Activated CD4-positive, alpha-beta T cell treated with anti-CD3 and anti-CD28 coated beads, Interleukin-2, amount 10 ng/mL, durations not matched to agents 24 days and 14 days (primary cell): ENCODE measurements around the gene NRP1. TPM values are rescaled to one million over a fixed set of nuclear protein-coding genes. Genes with fewer than 3 reads are reported as not detected.

Experiments used
- DNase-seq: peaks from one replicate; pipeline ENCODE4 v3.0.0; 2022
- H3K27ac Mint-ChIP-seq: one replicate; pipeline ENCODE4 v1.8.0; 2022; ENCODE audit warnings: mild to moderate bottlenecking, mixed read lengths
- H3K27me3 Mint-ChIP-seq: one replicate; pipeline ENCODE4 v1.8.0; 2022; ENCODE audit warnings: mixed read lengths
- H3K36me3 Mint-ChIP-seq: one replicate; pipeline ENCODE4 v1.8.0; 2022; ENCODE audit warnings: low read depth, mild to moderate bottlenecking, mixed read lengths
- H3K4me1 Mint-ChIP-seq: one replicate; pipeline ENCODE4 v1.8.0; 2021; ENCODE audit warnings: mixed read lengths
- H3K4me3 Mint-ChIP-seq: one replicate; pipeline ENCODE4 v1.8.0; 2022; ENCODE audit warnings: mild to moderate bottlenecking, moderate library complexity, mixed read lengths
- H3K9me3 Mint-ChIP-seq: one replicate; pipeline ENCODE4 v1.8.0; 2021; ENCODE audit warnings: mixed read lengths
- intact Hi-C: fragments of 100-400 bp; cut with micrococcal nuclease; formaldehyde crosslinking; loops from one replicate; pipeline ENCODE4 v1.15.1; 2023
- total RNA-seq: library from RNA; stranded (reverse); gene quantifications from 2 replicates; pipeline ENCODE4 v1.2.3, GENCODE V29; 2022

NRP1 gene
- total RNA-seq, 1 donor from 2014 or later, result 5.0 TPM

GRCh38 chr10:33365301-33365700, 30.8 kb upstream of the NRP1 start:
- Mint-ChIP-seq H3K9me3 (peaks cover 21% of the 10 kb centered on the region), H3K27ac (peak overlapping the region; percentile 86), H3K4me3 (no peak overlapping the region)

GRCh38 chr10:33363106-33363505, 28.6 kb upstream of the NRP1 start:
- Mint-ChIP-seq H3K4me3 (no peak overlapping the region), H3K4me1 (peaks cover 15% of the 10 kb centered on the region), H3K36me3 (peaks cover 2% of the 10 kb centered on the region), H3K9me3 (peaks cover 20% of the 10 kb centered on the region), H3K27ac (no peak overlapping the region), H3K27me3 (no peaks in the 10 kb centered on the region)
- intact Hi-C loops, result loop anchor here (10.0 kb wide), 3 partner anchors 408 to 922 kb away; partner anchors contain the start of gene ITGB1
- no peak for DNase-seq

More at GRCh38 chr10:33365301-33365700, 30.8 kb upstream of the NRP1 start:
- no peaks in the 10 kb centered on the region for H3K27me3 Mint-ChIP-seq
- no peak for DNase-seq
- H3K36me3 Mint-ChIP-seq, result peaks cover 2% of the 10 kb centered on the region
- H3K4me1 Mint-ChIP-seq, result peaks cover 15% of the 10 kb centered on the region
- intact Hi-C loops, result loop anchor here (5.0 to 10.0 kb wide), 6 partner anchors 103 to 920 kb away; partner anchors contain the start of gene ITGB1

GRCh38 chr10:33358016-33358415, 23.5 kb upstream of the NRP1 start:
- H3K4me1 Mint-ChIP-seq, result no peaks in the 10 kb centered on the region
- H3K4me3 Mint-ChIP-seq, result no peak overlapping the region
- no peak overlapping the region for H3K27ac Mint-ChIP-seq
- DNase-seq, result no peak
- peaks cover 2% of the 10 kb centered on the region for H3K36me3 Mint-ChIP-seq
- H3K27me3 Mint-ChIP-seq, result peaks cover 4% of the 10 kb centered on the region
- H3K9me3 Mint-ChIP-seq, result peaks cover 20% of the 10 kb centered on the region
- intact Hi-C loops, result no loop called here

- H3K4me1 Mint-ChIP-seq, result no peaks in the 10 kb centered on the region
- DNase-seq, result no peak
- no peak overlapping the region for H3K27ac Mint-ChIP-seq
- intact Hi-C loops, result no loop called here
- H3K27me3 Mint-ChIP-seq, result peaks cover 12% of the 10 kb centered on the region
- H3K9me3 Mint-ChIP-seq, result peaks cover 10% of the 10 kb centered on the region
- H3K4me3 Mint-ChIP-seq, result no peak overlapping the region
- H3K36me3 Mint-ChIP-seq, result no peaks in the 10 kb centered on the region
Measured at GRCh38 chr10:33355274-33355673, 20.8 kb upstream of the NRP1 start.

GRCh38 chr10:33353853-33354252, 19.4 kb upstream of the NRP1 start:
- H3K4me1 Mint-ChIP-seq, result no peaks in the 10 kb centered on the region
- no peak overlapping the region for H3K27ac Mint-ChIP-seq
- intact Hi-C loops, result no loop called here
- no peak for DNase-seq
- peaks cover 15% of the 10 kb centered on the region for H3K27me3 Mint-ChIP-seq
- H3K36me3 Mint-ChIP-seq, result no peaks in the 10 kb centered on the region
- H3K9me3 Mint-ChIP-seq, result no peaks in the 10 kb centered on the region
- no peak overlapping the region for H3K4me3 Mint-ChIP-seq

GRCh38 chr10:33353334-33353733, 18.9 kb upstream of the NRP1 start:
- Mint-ChIP-seq H3K36me3 (no peaks in the 10 kb centered on the region), H3K4me1 (no peaks in the 10 kb centered on the region), H3K4me3 (no peak overlapping the region), H3K9me3 (no peaks in the 10 kb centered on the region), H3K27me3 (peaks cover 18% of the 10 kb centered on the region), H3K27ac (no peak overlapping the region)
- DNase-seq, result no peak
- intact Hi-C loops, result no loop called here

GRCh38 chr10:33352615-33353014, 18.1 kb upstream of the NRP1 start:
- no peaks in the 10 kb centered on the region for H3K9me3 Mint-ChIP-seq
- H3K4me3 Mint-ChIP-seq, result no peak overlapping the region
- H3K36me3 Mint-ChIP-seq, result no peaks in the 10 kb centered on the region
- H3K27ac Mint-ChIP-seq, result no peak overlapping the region
- H3K27me3 Mint-ChIP-seq, result peaks cover 21% of the 10 kb centered on the region
- no peaks in the 10 kb centered on the region for H3K4me1 Mint-ChIP-seq
- intact Hi-C loops, result no loop called here
- DNase-seq, result no peak

- Mint-ChIP-seq H3K9me3 (no peaks in the 10 kb centered on the region), H3K4me3 (no peak overlapping the region), H3K4me1 (no peaks in the 10 kb centered on the region), H3K27me3 (peaks cover 24% of the 10 kb centered on the region), H3K27ac (no peak overlapping the region), H3K36me3 (no peaks in the 10 kb centered on the region)
- intact Hi-C loops, result no loop called here
- DNase-seq, result no peak
Measured at GRCh38 chr10:33352175-33352574, 17.7 kb upstream of the NRP1 start.

- Mint-ChIP-seq H3K27me3 (peaks cover 30% of the 10 kb centered on the region), H3K9me3 (peaks cover 3% of the 10 kb centered on the region), H3K4me1 (no peaks in the 10 kb centered on the region), H3K27ac (no peak overlapping the region), H3K4me3 (no peak overlapping the region), H3K36me3 (no peaks in the 10 kb centered on the region)
- no peak for DNase-seq
- intact Hi-C loops, result no loop called here
Measured at GRCh38 chr10:33350041-33350440, 15.6 kb upstream of the NRP1 start.

GRCh38 chr10:33349268-33349667, 14.8 kb upstream of the NRP1 start:
- DNase-seq, result no peak
- Mint-ChIP-seq H3K4me1 (no peaks in the 10 kb centered on the region), H3K27me3 (peaks cover 34% of the 10 kb centered on the region), H3K27ac (no peak overlapping the region), H3K4me3 (no peak overlapping the region), H3K36me3 (no peaks in the 10 kb centered on the region), H3K9me3 (peaks cover 9% of the 10 kb centered on the region)
- intact Hi-C loops, result no loop called here

GRCh38 chr10:33347211-33347610, 12.7 kb upstream of the NRP1 start:
- no peak for DNase-seq
- Mint-ChIP-seq H3K36me3 (no peaks in the 10 kb centered on the region), H3K4me3 (no peak overlapping the region), H3K27me3 (peaks cover 36% of the 10 kb centered on the region), H3K27ac (no peak overlapping the region), H3K9me3 (peaks cover 9% of the 10 kb centered on the region), H3K4me1 (no peaks in the 10 kb centered on the region)
- intact Hi-C loops, result no loop called here

GRCh38 chr10:33345236-33345635, 10.8 kb upstream of the NRP1 start:
- H3K4me3 Mint-ChIP-seq, result no peak overlapping the region
- no peak overlapping the region for H3K27ac Mint-ChIP-seq
- no peak for DNase-seq
- no peaks in the 10 kb centered on the region for H3K36me3 Mint-ChIP-seq
- intact Hi-C loops, result no loop called here
- peaks cover 5% of the 10 kb centered on the region for H3K4me1 Mint-ChIP-seq
- H3K27me3 Mint-ChIP-seq, result peaks cover 30% of the 10 kb centered on the region
- H3K9me3 Mint-ChIP-seq, result peaks cover 9% of the 10 kb centered on the region

- H3K4me3 Mint-ChIP-seq, result no peak overlapping the region
- intact Hi-C loops, result no loop called here
- H3K4me1 Mint-ChIP-seq, result peaks cover 5% of the 10 kb centered on the region
- H3K36me3 Mint-ChIP-seq, result no peaks in the 10 kb centered on the region
- no peak overlapping the region for H3K27ac Mint-ChIP-seq
- DNase-seq, result no peak
- H3K9me3 Mint-ChIP-seq, result peaks cover 9% of the 10 kb centered on the region
- H3K27me3 Mint-ChIP-seq, result peaks cover 30% of the 10 kb centered on the region
Measured at GRCh38 chr10:33344676-33345075, 10.2 kb upstream of the NRP1 start.

GRCh38 chr10:33341637-33342036, 7.2 kb upstream of the NRP1 start:
- Mint-ChIP-seq H3K4me3 (no peak overlapping the region), H3K4me1 (peaks cover 7% of the 10 kb centered on the region), H3K27ac (no peak overlapping the region), H3K27me3 (peaks cover 41% of the 10 kb centered on the region), H3K9me3 (peaks cover 9% of the 10 kb centered on the region), H3K36me3 (no peaks in the 10 kb centered on the region)
- intact Hi-C loops, result no loop called here
- DNase-seq, result no peak

GRCh38 chr10:33337326-33337957, 3.0 kb upstream of the NRP1 start:
- Mint-ChIP-seq H3K36me3 (no peaks in the 10 kb centered on the region), H3K4me3 (peak overlapping the region; percentile 52), H3K27me3 (peaks cover 49% of the 10 kb centered on the region), H3K9me3 (no peaks in the 10 kb centered on the region), H3K27ac (no peak overlapping the region), H3K4me1 (peaks cover 19% of the 10 kb centered on the region)
- no peak for DNase-seq
- intact Hi-C loops, result loop anchor here (10.0 kb wide), 2 partner anchors 147 to 543 kb away; no protein-coding TSS in a partner anchor
